Uterus (tissue), 4 donors: Measurements from ENCODE around the gene CMC4. TPM values are rescaled to one million over a fixed set of nuclear protein-coding genes. Genes with fewer than 3 reads are reported as not detected.

Source experiments
- DNase-seq, 2 donors: peaks; one replicate each; pipeline ENCODE4 v3.0.0-alpha.2; 2019 to 2020
- H3K27ac ChIP-seq, 2 donors: fragments of 200-600 bp; sonication (generic); 1 replicate in 1 of 2; 2 replicates in 1 of 2; pipeline ENCODE4 v1.5.1; 2016 to 2018
- H3K27me3 ChIP-seq, 2 donors: fragments of 200-600 bp; sonication (generic); one replicate each; pipeline ENCODE4 v1.5.1; 2018 to 2019; ENCODE audit warnings: control low read depth in 1 of 2
- H3K36me3 ChIP-seq, 2 donors: fragments of 200-600 bp; sonication (generic); one replicate each; pipeline ENCODE4 v1.5.1; 2019; ENCODE audit warnings: control low read depth in 1 of 2
- H3K4me1 ChIP-seq, 2 donors: fragments of 200-600 bp; sonication (generic); one replicate each; pipeline ENCODE4 v1.5.1; 2018 to 2019; ENCODE audit warnings: control low read depth in 1 of 2
- H3K4me3 ChIP-seq, 2 donors: fragments of 200-600 bp; sonication (generic); 1 replicate in 1 of 2; 2 replicates in 1 of 2; pipeline ENCODE4 v1.5.1; 2018 to 2019; ENCODE audit warnings: mild to moderate bottlenecking in 1 of 2
- H3K9me3 ChIP-seq, 2 donors: fragments of 200-600 bp; sonication (generic); one replicate each; pipeline ENCODE4 v1.5.1; 2019; ENCODE audit warnings: control low read depth in 1 of 2
- CTCF ChIP-seq, 4 experiments: fragments of 200-600 bp in 2 of 4; fragments of 450-650 bp in 2 of 4; sonication (generic) in 2 of 4; IDR thresholded peaks; one replicate each; pipeline ENCODE4 v1.5.1; 2016 to 2019; ENCODE audit warnings: antibody characterized with exemption in 4 of 4, mild to moderate bottlenecking in 2 of 4, moderate library complexity in 1 of 4
- POLR2A ChIP-seq, 2 donors: fragments of 450-650 bp; IDR thresholded peaks; one replicate each; pipeline ENCODE4 v1.6.1; 2016; ENCODE audit warnings: antibody characterized with exemption in 2 of 2, mild to moderate bottlenecking in 1 of 2, moderate library complexity in 1 of 2
- intact Hi-C: fragments of 100-400 bp; cut with DNase I; formaldehyde crosslinking; loops from one replicate; pipeline ENCODE4 v1.15.1; 2023; ENCODE audit warnings: low total_unique reads
- total RNA-seq, 4 donors: library from RNA; depleted of rRNA in 3 of 4; stranded (reverse); fragments of >200 nt in 3 of 4; gene quantifications; one replicate each; pipeline versions ENCODE4 v1.1.0 to v1.2.4, GENCODE V29; 2014 to 2023
- donor health status: DM: yes; HTN: yes; CAD: no.

Gene CMC4
- total RNA-seq, 4 donors from 2014 or later, result 7.3 to 53.5 (median 12.2) TPM

DNA sequence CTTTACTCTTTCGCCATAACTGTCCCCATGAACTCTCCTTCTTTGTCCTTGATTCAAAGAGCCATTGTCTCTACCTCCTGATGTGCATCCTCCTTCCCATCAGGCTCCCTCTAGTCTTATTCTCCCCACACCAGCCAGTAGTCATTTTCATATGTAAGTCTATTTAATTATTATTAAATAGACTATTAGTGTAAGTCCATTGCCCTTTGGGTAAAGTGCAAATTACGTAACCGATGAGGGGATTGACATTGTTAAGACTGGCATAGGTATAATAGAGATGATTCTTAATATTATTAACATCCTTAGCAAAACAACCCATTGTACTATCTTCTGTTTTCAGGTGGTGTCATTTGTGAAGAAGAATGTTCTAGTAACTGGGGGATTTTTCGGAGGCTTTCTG, 16.7 kb downstream of the CMC4 start:
- Histone ChIP-seq H3K27me3 (no peaks in the 10 kb centered on the region), H3K4me1 (no peaks in the 10 kb centered on the region), H3K4me3 (no peak overlapping the region), H3K27ac (no peak overlapping the region), H3K9me3 (no peaks in the 10 kb centered on the region), H3K36me3 (no peaks in the 10 kb centered on the region)
- no peak for DNase-seq
- intact Hi-C loops, result no loop called here
- TF ChIP-seq POLR2A (IDR thresholded peaks at IDR 0.05), result no peak
- TF ChIP-seq CTCF (IDR thresholded peaks at IDR 0.05), result no peak

DNA sequence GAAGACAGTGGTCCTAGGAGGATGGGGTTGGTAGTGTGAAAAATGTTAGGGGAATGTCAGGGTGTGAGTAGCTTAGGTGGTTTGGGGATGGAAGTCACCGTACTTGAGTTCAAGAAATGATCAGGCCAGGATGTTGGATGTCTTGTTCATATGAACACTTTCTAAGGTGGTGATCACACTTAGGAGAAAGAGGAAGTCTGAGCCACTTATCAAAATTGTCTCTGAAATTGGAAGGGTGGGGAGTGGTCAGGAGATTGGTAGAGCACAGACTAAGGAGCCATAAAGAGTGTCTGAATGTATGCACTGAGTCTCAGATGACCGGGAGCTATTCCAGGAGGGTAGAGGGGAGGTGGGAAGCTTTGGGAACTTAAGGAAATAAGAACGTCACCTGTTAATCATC, 17.3 kb downstream of the CMC4 start:
- TF ChIP-seq POLR2A (IDR thresholded peaks at IDR 0.05) (no peak), CTCF (IDR thresholded peaks at IDR 0.05) (no peak)
- intact Hi-C loops, result no loop called here
- DNase-seq, result no peak

GRCh38 chrX:155052738-155053498, 18.0 kb downstream of the CMC4 start:
- no peak for TF ChIP-seq CTCF (IDR thresholded peaks at IDR 0.05)
- TF ChIP-seq POLR2A (IDR thresholded peaks at IDR 0.05), result no peak
- Histone ChIP-seq H3K4me1 (no peaks in the 10 kb centered on the region), H3K4me3 (no peak overlapping the region), H3K27me3 (no peaks in the 10 kb centered on the region), H3K27ac (no peak overlapping the region), H3K9me3 (no peaks in the 10 kb centered on the region), H3K36me3 (no peaks in the 10 kb centered on the region)
- no peak for DNase-seq
- intact Hi-C loops, result no loop called here

More for the DNA sequence above, 17.3 kb downstream of the CMC4 start:
- Histone ChIP-seq H3K9me3 (no peaks in the 10 kb centered on the region), H3K27ac (no peak overlapping the region), H3K36me3 (no peaks in the 10 kb centered on the region), H3K4me3 (no peak overlapping the region), H3K4me1 (no peaks in the 10 kb centered on the region), H3K27me3 (no peaks in the 10 kb centered on the region)

GRCh38 chrX:155048977-155049619, 21.8 kb downstream of the CMC4 start:
- no peaks in the 10 kb centered on the region for H3K27me3 ChIP-seq
- H3K4me3 ChIP-seq, result no peak overlapping the region
- no peaks in the 10 kb centered on the region for H3K9me3 ChIP-seq
- no peaks in the 10 kb centered on the region for H3K4me1 ChIP-seq
- peak in 1 of 2 donors; percentile 52 for DNase-seq
- TF ChIP-seq CTCF (IDR thresholded peaks at IDR 0.05) (peak in 2 of 4 experiments; percentile 23 to 52), POLR2A (IDR thresholded peaks at IDR 0.05) (no peak)
- no peak overlapping the region for H3K27ac ChIP-seq
- intact Hi-C loops, result no loop called here
- H3K36me3 ChIP-seq, result no peaks in the 10 kb centered on the region

DNA sequence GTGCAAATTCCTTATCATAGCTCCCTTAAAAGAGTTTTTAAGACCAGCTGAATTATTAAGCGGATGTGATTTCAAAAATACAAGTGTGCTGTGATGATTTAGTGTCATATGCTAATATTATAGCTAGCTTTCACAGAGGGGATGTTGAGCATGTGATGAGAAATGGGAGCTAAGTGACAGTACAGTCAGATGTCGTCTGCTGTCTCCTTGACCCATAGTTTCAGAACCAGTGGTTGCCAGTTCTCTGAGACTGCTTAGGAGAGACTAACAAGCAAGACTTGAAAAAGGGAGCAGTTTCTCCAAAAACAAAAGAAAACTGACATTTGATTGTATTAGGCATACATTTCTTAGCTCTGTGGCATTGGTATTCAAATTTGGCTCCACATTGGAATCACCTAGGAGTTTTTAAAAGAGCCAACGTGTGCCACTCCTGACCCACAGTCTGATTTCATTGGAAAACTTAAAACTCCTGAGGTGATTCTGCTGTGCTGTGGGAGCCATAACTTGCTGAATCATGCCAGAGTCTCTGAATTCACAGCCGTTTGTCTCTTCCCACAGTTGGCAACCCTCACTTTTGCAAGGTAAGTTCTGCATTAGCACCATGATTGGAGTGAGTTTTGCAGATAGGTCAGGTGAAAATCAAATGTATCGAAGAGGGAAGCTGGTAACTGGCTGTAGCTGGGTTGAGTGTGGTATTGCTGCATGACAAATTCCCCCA, 24.0 kb downstream of the CMC4 start:
- H3K9me3 ChIP-seq, result no peaks in the 10 kb centered on the region
- DNase-seq, result no peak
- H3K4me3 ChIP-seq, result no peak overlapping the region
- no peaks in the 10 kb centered on the region for H3K27me3 ChIP-seq
- H3K27ac ChIP-seq, result no peak overlapping the region
- TF ChIP-seq CTCF (IDR thresholded peaks at IDR 0.05) (no peak), POLR2A (IDR thresholded peaks at IDR 0.05) (no peak)
- intact Hi-C loops, result no loop called here
- H3K36me3 ChIP-seq, result no peaks in the 10 kb centered on the region
- no peaks in the 10 kb centered on the region for H3K4me1 ChIP-seq
